HepG2 (cell line): ENCODE data around the gene BCAR3. TPM values are rescaled to one million over a fixed set of nuclear protein-coding genes. Genes with fewer than 3 reads are reported as not detected.
"Not testable (repeated sequence)": the region's sequence is repeated elsewhere in the genome, so short reads cannot be mapped to it uniquely, and the experiment has no call there.

Experiments
- CEBPB ChIP-seq: IDR thresholded peaks from 2 replicates; pipeline ENCODE4 v1.6.1; 2011; ENCODE audit warnings: low read depth, low read length, improper control_type of control experiment, borderline replicate concordance
- CEBPG ChIP-seq: IDR thresholded peaks from 2 replicates; pipeline ENCODE4 v1.6.1; 2016
- ETV5 ChIP-seq: IDR thresholded peaks from 2 replicates; pipeline ENCODE4 v1.6.1; 2018; ENCODE audit warnings: missing biosample characterization, missing genetic modification reagents, inconsistent platforms, borderline replicate concordance
- GABPA ChIP-seq, 2 experiments: IDR thresholded peaks; 2 replicates each; pipeline ENCODE4 v1.6.1; 2011 to 2016; ENCODE audit warnings: low read depth in 2 of 2, low read length in 1 of 2, missing biosample characterization in 1 of 2, missing genetic modification characterization in 1 of 2
- GFI1 ChIP-seq: sonication (generic); formaldehyde crosslinking; IDR thresholded peaks from 2 replicates; pipeline ENCODE4 v1.5.0; 2020; ENCODE audit warnings: missing genetic modification reagents, mild to moderate bottlenecking, borderline replicate concordance
- MIER3 ChIP-seq: IDR thresholded peaks from 2 replicates; pipeline ENCODE4 v1.6.1; 2016; ENCODE audit warnings: missing compliant biosample characterization, borderline replicate concordance
- ZMYM3 ChIP-seq: sonication (generic); formaldehyde crosslinking; IDR thresholded peaks from 2 replicates; pipeline ENCODE4 v1.5.1; 2020; ENCODE audit warnings: mild to moderate bottlenecking, missing genetic modification reagents
- ZNF224 ChIP-seq: sonication (generic); formaldehyde crosslinking; IDR thresholded peaks from 2 replicates; pipeline ENCODE4 v1.5.0; 2020; ENCODE audit warnings: mild to moderate bottlenecking, missing genetic modification reagents
- ZNF460 ChIP-seq: sonication (generic); formaldehyde crosslinking; IDR thresholded peaks from 2 replicates; pipeline ENCODE4 v1.5.1; 2020; ENCODE audit warnings: missing genetic modification reagents, mild to moderate bottlenecking, borderline replicate concordance
- ZNF567 ChIP-seq: sonication (generic); formaldehyde crosslinking; IDR thresholded peaks from 2 replicates; pipeline ENCODE4 v1.8.1; 2023; ENCODE audit warnings: mild to moderate bottlenecking, missing genetic modification reagents, borderline replicate concordance
- polyA plus RNA-seq, 8 experiments: library from polyadenylated mRNA; depleted of rRNA in 3 of 8; stranded (reverse) in 7 of 8; unstranded in 1 of 8; fragments of >200 nt; fragmentation: Illumina TruSeq in 4 of 8; extraction: Trizol in 4 of 8; gene quantifications; 2 replicates each; pipeline versions ENCODE4 v1.2.1 to v1.2.3, GENCODE V29; 2011 to 2016; ENCODE audit warnings: low read depth in 4 of 8, missing spikeins in 1 of 8, mixed read lengths in 1 of 8; ENCODE audit not compliant: insufficient read depth in 1 of 8
- total RNA-seq, 5 experiments: library from RNA; depleted of rRNA; stranded (reverse); fragments of >200 nt; fragmentation: Illumina TruSeq; extraction: Trizol; gene quantifications; 2 replicates each; pipeline ENCODE4 v1.2.3, GENCODE V29; 2016; ENCODE audit warnings: low read depth in 1 of 5
- TF ChIP-seq, protein P1 (sequence below): sonication (generic); formaldehyde crosslinking; IDR thresholded peaks from 2 replicates; pipeline ENCODE4 v1.4.0; 2020; ENCODE audit warnings: mild to moderate bottlenecking, missing genetic modification reagents
- TF ChIP-seq, protein P2 (sequence below): IDR thresholded peaks from 2 replicates; pipeline ENCODE4 v1.6.1; 2012; ENCODE audit warnings: low read depth, low read length, improper control_type of control experiment
- TF ChIP-seq, protein P3 (sequence below), 2 experiments: sonication (generic) in 1 of 2; formaldehyde crosslinking in 1 of 2; IDR thresholded peaks; 2 replicates each; pipeline versions ENCODE4 v1.4.0 to v1.6.1; 2016 to 2020; ENCODE audit warnings: borderline replicate concordance in 1 of 2, low read depth in 1 of 2, mild to moderate bottlenecking in 1 of 2, missing genetic modification reagents in 1 of 2
- TF ChIP-seq, protein P4 (sequence below): sonication (generic); formaldehyde crosslinking; IDR thresholded peaks from 2 replicates; pipeline ENCODE4 v1.4.0; 2020; ENCODE audit warnings: missing genetic modification reagents

Gene BCAR3
- total and polyA plus RNA-seq, 2 of the 13 experiments (the other 11 are each of a cell fraction or from before 2014, with no cell fraction given), result 3.6 to 4.8 TPM

DNA sequence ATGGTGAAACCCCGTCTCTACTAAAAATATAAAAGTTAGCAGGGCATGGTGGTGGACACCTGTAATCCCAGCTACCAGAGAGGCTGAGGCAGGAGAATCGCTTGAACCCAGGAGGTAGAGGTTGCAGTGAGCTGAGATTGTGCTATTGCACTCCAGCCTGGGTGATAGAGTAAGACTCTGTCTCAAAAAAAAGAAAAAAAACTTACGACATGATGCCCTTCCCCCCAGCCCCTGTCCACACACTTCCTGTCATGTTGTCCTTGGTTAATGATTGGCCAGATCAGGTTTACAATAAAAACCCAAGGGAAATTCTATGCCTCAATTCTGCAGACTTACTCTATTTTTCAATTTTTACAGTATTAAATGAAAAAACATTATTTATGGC, 90.4 kb downstream of the BCAR3 start (continued):
- TF ChIP-seq, protein P1, sequence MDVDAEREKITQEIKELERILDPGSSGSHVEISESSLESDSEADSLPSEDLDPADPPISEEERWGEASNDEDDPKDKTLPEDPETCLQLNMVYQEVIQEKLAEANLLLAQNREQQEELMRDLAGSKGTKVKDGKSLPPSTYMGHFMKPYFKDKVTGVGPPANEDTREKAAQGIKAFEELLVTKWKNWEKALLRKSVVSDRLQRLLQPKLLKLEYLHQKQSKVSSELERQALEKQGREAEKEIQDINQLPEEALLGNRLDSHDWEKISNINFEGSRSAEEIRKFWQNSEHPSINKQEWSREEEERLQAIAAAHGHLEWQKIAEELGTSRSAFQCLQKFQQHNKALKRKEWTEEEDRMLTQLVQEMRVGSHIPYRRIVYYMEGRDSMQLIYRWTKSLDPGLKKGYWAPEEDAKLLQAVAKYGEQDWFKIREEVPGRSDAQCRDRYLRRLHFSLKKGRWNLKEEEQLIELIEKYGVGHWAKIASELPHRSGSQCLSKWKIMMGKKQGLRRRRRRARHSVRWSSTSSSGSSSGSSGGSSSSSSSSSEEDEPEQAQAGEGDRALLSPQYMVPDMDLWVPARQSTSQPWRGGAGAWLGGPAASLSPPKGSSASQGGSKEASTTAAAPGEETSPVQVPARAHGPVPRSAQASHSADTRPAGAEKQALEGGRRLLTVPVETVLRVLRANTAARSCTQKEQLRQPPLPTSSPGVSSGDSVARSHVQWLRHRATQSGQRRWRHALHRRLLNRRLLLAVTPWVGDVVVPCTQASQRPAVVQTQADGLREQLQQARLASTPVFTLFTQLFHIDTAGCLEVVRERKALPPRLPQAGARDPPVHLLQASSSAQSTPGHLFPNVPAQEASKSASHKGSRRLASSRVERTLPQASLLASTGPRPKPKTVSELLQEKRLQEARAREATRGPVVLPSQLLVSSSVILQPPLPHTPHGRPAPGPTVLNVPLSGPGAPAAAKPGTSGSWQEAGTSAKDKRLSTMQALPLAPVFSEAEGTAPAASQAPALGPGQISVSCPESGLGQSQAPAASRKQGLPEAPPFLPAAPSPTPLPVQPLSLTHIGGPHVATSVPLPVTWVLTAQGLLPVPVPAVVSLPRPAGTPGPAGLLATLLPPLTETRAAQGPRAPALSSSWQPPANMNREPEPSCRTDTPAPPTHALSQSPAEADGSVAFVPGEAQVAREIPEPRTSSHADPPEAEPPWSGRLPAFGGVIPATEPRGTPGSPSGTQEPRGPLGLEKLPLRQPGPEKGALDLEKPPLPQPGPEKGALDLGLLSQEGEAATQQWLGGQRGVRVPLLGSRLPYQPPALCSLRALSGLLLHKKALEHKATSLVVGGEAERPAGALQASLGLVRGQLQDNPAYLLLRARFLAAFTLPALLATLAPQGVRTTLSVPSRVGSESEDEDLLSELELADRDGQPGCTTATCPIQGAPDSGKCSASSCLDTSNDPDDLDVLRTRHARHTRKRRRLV (CRISPR knock-in tag), result 0 out of 2 replicates have a peak, but pooled peaks have one; percentile 13
- TF ChIP-seq MIER3 (CRISPR knock-in tag), result 0 out of 2 replicates have a peak, but pooled peaks have one; percentile 35
- TF ChIP-seq, protein P2, sequence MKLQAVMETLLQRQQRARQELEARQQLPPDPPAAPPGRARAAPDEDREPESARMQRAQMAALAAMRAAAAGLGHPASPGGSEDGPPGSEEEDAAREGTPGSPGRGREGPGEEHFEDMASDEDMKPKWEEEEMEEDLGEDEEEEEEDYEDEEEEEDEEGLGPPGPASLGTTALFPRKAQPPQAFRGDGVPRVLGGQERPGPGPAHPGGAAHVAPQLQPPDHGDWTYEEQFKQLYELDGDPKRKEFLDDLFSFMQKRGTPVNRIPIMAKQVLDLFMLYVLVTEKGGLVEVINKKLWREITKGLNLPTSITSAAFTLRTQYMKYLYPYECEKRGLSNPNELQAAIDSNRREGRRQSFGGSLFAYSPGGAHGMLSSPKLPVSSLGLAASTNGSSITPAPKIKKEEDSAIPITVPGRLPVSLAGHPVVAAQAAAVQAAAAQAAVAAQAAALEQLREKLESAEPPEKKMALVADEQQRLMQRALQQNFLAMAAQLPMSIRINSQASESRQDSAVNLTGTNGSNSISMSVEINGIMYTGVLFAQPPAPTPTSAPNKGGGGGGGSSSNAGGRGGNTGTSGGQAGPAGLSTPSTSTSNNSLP, result peak; percentile 47; the same call in 1 of the 2 replicates
- TF ChIP-seq ZNF224 (CRISPR knock-in tag), result 0 out of 2 replicates have a peak, but pooled peaks have one; percentile 10
- TF ChIP-seq ZNF567 (CRISPR knock-in tag), result 0 out of 2 replicates have a peak, but pooled peaks have one; percentile 11
- TF ChIP-seq ETV5 (CRISPR knock-in tag), result 0 out of 2 replicates have a peak, but pooled peaks have one; percentile 22
- 0 out of 2 replicates have a peak, but pooled peaks have one; percentile 10 for TF ChIP-seq ZMYM3 (CRISPR knock-in tag)
- TF ChIP-seq, protein P3, sequence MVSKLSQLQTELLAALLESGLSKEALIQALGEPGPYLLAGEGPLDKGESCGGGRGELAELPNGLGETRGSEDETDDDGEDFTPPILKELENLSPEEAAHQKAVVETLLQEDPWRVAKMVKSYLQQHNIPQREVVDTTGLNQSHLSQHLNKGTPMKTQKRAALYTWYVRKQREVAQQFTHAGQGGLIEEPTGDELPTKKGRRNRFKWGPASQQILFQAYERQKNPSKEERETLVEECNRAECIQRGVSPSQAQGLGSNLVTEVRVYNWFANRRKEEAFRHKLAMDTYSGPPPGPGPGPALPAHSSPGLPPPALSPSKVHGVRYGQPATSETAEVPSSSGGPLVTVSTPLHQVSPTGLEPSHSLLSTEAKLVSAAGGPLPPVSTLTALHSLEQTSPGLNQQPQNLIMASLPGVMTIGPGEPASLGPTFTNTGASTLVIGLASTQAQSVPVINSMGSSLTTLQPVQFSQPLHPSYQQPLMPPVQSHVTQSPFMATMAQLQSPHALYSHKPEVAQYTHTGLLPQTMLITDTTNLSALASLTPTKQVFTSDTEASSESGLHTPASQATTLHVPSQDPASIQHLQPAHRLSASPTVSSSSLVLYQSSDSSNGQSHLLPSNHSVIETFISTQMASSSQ (IDR thresholded peaks at IDR 0.05; ENCODE audit: low read depth), result peak; percentile 97
- TF ChIP-seq, protein P3 (CRISPR knock-in tag; IDR thresholded peaks at IDR 0.05; ENCODE audit: borderline replicate concordance), result peak; percentile 97
- TF ChIP-seq GABPA (IDR thresholded peaks at IDR 0.05; ENCODE audit: low read depth, low read length), result 0 out of 2 replicates have a peak, but pooled peaks have one; percentile 5
- not testable (repeated sequence) for TF ChIP-seq GABPA (CRISPR knock-in tag; IDR thresholded peaks at IDR 0.05; ENCODE audit: low read depth)
- TF ChIP-seq GFI1 (CRISPR knock-in tag), result peak; percentile 63; the same call in 1 of the 2 replicates
- TF ChIP-seq, protein P4, sequence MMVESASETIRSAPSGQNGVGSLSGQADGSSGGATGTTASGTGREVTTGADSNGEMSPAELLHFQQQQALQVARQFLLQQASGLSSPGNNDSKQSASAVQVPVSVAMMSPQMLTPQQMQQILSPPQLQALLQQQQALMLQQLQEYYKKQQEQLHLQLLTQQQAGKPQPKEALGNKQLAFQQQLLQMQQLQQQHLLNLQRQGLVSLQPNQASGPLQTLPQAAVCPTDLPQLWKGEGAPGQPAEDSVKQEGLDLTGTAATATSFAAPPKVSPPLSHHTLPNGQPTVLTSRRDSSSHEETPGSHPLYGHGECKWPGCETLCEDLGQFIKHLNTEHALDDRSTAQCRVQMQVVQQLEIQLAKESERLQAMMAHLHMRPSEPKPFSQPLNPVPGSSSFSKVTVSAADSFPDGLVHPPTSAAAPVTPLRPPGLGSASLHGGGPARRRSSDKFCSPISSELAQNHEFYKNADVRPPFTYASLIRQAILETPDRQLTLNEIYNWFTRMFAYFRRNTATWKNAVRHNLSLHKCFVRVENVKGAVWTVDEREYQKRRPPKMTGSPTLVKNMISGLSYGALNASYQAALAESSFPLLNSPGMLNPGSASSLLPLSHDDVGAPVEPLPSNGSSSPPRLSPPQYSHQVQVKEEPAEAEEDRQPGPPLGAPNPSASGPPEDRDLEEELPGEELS (CRISPR knock-in tag), result peak; percentile 34
- TF ChIP-seq CEBPB, result 0 out of 2 replicates have a peak, but pooled peaks have one; percentile 27
- peak; percentile 60; the same call in 1 of the 2 replicates for TF ChIP-seq ZNF460 (CRISPR knock-in tag)
- peak; percentile 44 for TF ChIP-seq CEBPG (CRISPR knock-in tag)
